Measurements from ENCODE around the gene FLT4. TPM values are rescaled to one million over a fixed set of nuclear protein-coding genes. Genes with fewer than 3 reads are reported as not detected.

Gene FLT4
- polyA plus RNA-seq, 1 donor, result 10.2 TPM

- H3K9me3 ChIP-seq (ENCODE audit: control insufficient read depth, low read depth, low read length), result no peaks in the 10 kb centered on the region
- no peaks in the 10 kb centered on the region for H3K4me1 ChIP-seq (ENCODE audit: control insufficient read depth, insufficient read depth, low read length)
- no peaks in the 10 kb centered on the region for H3K36me3 ChIP-seq (ENCODE audit: control insufficient read depth, insufficient read depth, low read length)
- no CpG with 5 or more reads among the region's 60 CpGs for whole genome bisulfite sequencing (ENCODE audit: insufficient coverage, low lambda C conversion rate)
- no peak within 1 kb of the TSS for H3K4me3 ChIP-seq (ENCODE audit: low read length)
- H3K27ac ChIP-seq (ENCODE audit: low read length), result no peak within 1 kb of the TSS
- DNase-seq, result no peak
- H3K27me3 ChIP-seq (ENCODE audit: control insufficient read depth, insufficient read depth, low read length), result peaks cover 65% of the 10 kb centered on the region
These were observed 58.0 kb downstream of the FLT4 start, which contains the start of gene SCGB3A1 for GRCh38 chr5:180591311-180591887. TSS of gene SCGB3A1 (minus strand) at chr5:180591499. CDS start at chr5:180591462, 37 bp downstream.

GRCh38 chr5:180590543-180591310 lies 58.7 kb downstream of the FLT4 start:
- peaks cover 65% of the 10 kb centered on the region for H3K27me3 ChIP-seq (ENCODE audit: control insufficient read depth, insufficient read depth, low read length)
- H3K9me3 ChIP-seq (ENCODE audit: control insufficient read depth, low read depth, low read length), result no peaks in the 10 kb centered on the region
- no peak for DNase-seq
- no peak overlapping the region for H3K27ac ChIP-seq (ENCODE audit: low read length)
- no CpG with 5 or more reads among the region's 63 CpGs for WGBS (ENCODE audit: insufficient coverage, low lambda C conversion rate)
- no peak overlapping the region for H3K4me3 ChIP-seq (ENCODE audit: low read length)
- no peaks in the 10 kb centered on the region for H3K4me1 ChIP-seq (ENCODE audit: control insufficient read depth, insufficient read depth, low read length)
- H3K36me3 ChIP-seq (ENCODE audit: control insufficient read depth, insufficient read depth, low read length), result no peaks in the 10 kb centered on the region

GRCh38 chr5:180589771-180590542 lies 59.4 kb downstream of the FLT4 start:
- no peak overlapping the region for H3K4me3 ChIP-seq (ENCODE audit: low read length)

GRCh38 chr5:180586870-180587269 lies 62.5 kb downstream of the FLT4 start:
- DNase-seq, result no peak
- WGBS (ENCODE audit: insufficient coverage, low lambda C conversion rate), result no CpG with 5 or more reads among the region's 10 CpGs
- H3K27me3 ChIP-seq (ENCODE audit: control insufficient read depth, insufficient read depth, low read length), result peaks cover 45% of the 10 kb centered on the region

More at GRCh38 chr5:180589771-180590542, 59.4 kb downstream of the FLT4 start:
- WGBS (ENCODE audit: insufficient coverage, low lambda C conversion rate), result no CpG with 5 or more reads among the region's 44 CpGs
- Histone ChIP-seq H3K4me1 (ENCODE audit: control insufficient read depth, insufficient read depth, low read length) (no peaks in the 10 kb centered on the region), H3K27me3 (ENCODE audit: control insufficient read depth, insufficient read depth, low read length) (peaks cover 65% of the 10 kb centered on the region), H3K36me3 (ENCODE audit: control insufficient read depth, insufficient read depth, low read length) (no peaks in the 10 kb centered on the region), H3K27ac (ENCODE audit: low read length) (no peak overlapping the region), H3K9me3 (ENCODE audit: control insufficient read depth, low read depth, low read length) (no peaks in the 10 kb centered on the region)
- no peak for DNase-seq

GRCh38 chr5:180586204-180586603 lies 63.2 kb downstream of the FLT4 start:
- no peak overlapping the region for H3K27ac ChIP-seq (ENCODE audit: low read length)
- no peaks in the 10 kb centered on the region for H3K4me1 ChIP-seq (ENCODE audit: control insufficient read depth, insufficient read depth, low read length)
- no peak for DNase-seq
- WGBS (ENCODE audit: insufficient coverage, low lambda C conversion rate), result 100% methylated on average over 1 of the region's 3 CpGs
- peaks cover 6% of the 10 kb centered on the region for H3K9me3 ChIP-seq (ENCODE audit: control insufficient read depth, low read depth, low read length)
- peaks cover 38% of the 10 kb centered on the region for H3K27me3 ChIP-seq (ENCODE audit: control insufficient read depth, insufficient read depth, low read length)
- no peaks in the 10 kb centered on the region for H3K36me3 ChIP-seq (ENCODE audit: control insufficient read depth, insufficient read depth, low read length)
- no peak overlapping the region for H3K4me3 ChIP-seq (ENCODE audit: low read length)

More at GRCh38 chr5:180586870-180587269, 62.5 kb downstream of the FLT4 start:
- Histone ChIP-seq H3K27ac (ENCODE audit: low read length) (no peak overlapping the region), H3K4me1 (ENCODE audit: control insufficient read depth, insufficient read depth, low read length) (no peaks in the 10 kb centered on the region), H3K9me3 (ENCODE audit: control insufficient read depth, low read depth, low read length) (peaks cover 6% of the 10 kb centered on the region), H3K36me3 (ENCODE audit: control insufficient read depth, insufficient read depth, low read length) (no peaks in the 10 kb centered on the region), H3K4me3 (ENCODE audit: low read length) (no peak overlapping the region)

GRCh38 chr5:180583738-180584137 lies 65.7 kb downstream of the FLT4 start:
- H3K4me1 ChIP-seq (ENCODE audit: control insufficient read depth, insufficient read depth, low read length), result no peaks in the 10 kb centered on the region
- no peak for DNase-seq
- no peak overlapping the region for H3K27ac ChIP-seq (ENCODE audit: low read length)
- peaks cover 16% of the 10 kb centered on the region for H3K27me3 ChIP-seq (ENCODE audit: control insufficient read depth, insufficient read depth, low read length)
- peaks cover 6% of the 10 kb centered on the region for H3K9me3 ChIP-seq (ENCODE audit: control insufficient read depth, low read depth, low read length)
- no peak overlapping the region for H3K4me3 ChIP-seq (ENCODE audit: low read length)
- H3K36me3 ChIP-seq (ENCODE audit: control insufficient read depth, insufficient read depth, low read length), result no peaks in the 10 kb centered on the region
- no CpG with 5 or more reads among the region's 2 CpGs for WGBS (ENCODE audit: insufficient coverage, low lambda C conversion rate)

- peaks cover 6% of the 10 kb centered on the region for H3K9me3 ChIP-seq (ENCODE audit: control insufficient read depth, low read depth, low read length)
- no peak overlapping the region for H3K4me3 ChIP-seq (ENCODE audit: low read length)
- no peak overlapping the region for H3K27ac ChIP-seq (ENCODE audit: low read length)
- H3K27me3 ChIP-seq (ENCODE audit: control insufficient read depth, insufficient read depth, low read length), result no peaks in the 10 kb centered on the region
- H3K4me1 ChIP-seq (ENCODE audit: control insufficient read depth, insufficient read depth, low read length), result no peaks in the 10 kb centered on the region
- 100% methylated on average over 1 of the region's 6 CpGs for WGBS (ENCODE audit: insufficient coverage, low lambda C conversion rate)
- peaks cover 12% of the 10 kb centered on the region for H3K36me3 ChIP-seq (ENCODE audit: control insufficient read depth, insufficient read depth, low read length)
- no peak for DNase-seq
These were observed 68.7 kb downstream of the FLT4 start for GRCh38 chr5:180580681-180581080.

- H3K36me3 ChIP-seq (ENCODE audit: control insufficient read depth, insufficient read depth, low read length), result peaks cover 41% of the 10 kb centered on the region
- no peak for DNase-seq
- WGBS (ENCODE audit: insufficient coverage, low lambda C conversion rate), result 100% methylated on average over 1 of the region's 2 CpGs
- no peak overlapping the region for H3K4me3 ChIP-seq (ENCODE audit: low read length)
- no peak overlapping the region for H3K27ac ChIP-seq (ENCODE audit: low read length)
- H3K9me3 ChIP-seq (ENCODE audit: control insufficient read depth, low read depth, low read length), result no peaks in the 10 kb centered on the region
- H3K27me3 ChIP-seq (ENCODE audit: control insufficient read depth, insufficient read depth, low read length), result no peaks in the 10 kb centered on the region
- H3K4me1 ChIP-seq (ENCODE audit: control insufficient read depth, insufficient read depth, low read length), result no peaks in the 10 kb centered on the region
These were observed 73.8 kb downstream of the FLT4 start for GRCh38 chr5:180575571-180575970.

GRCh38 chr5:180568914-180569313 lies 80.5 kb downstream of the FLT4 start:
- Histone ChIP-seq H3K27me3 (ENCODE audit: control insufficient read depth, insufficient read depth, low read length) (no peaks in the 10 kb centered on the region), H3K36me3 (ENCODE audit: control insufficient read depth, insufficient read depth, low read length) (peaks cover 70% of the 10 kb centered on the region), H3K4me3 (ENCODE audit: low read length) (no peak overlapping the region), H3K4me1 (ENCODE audit: control insufficient read depth, insufficient read depth, low read length) (no peaks in the 10 kb centered on the region), H3K9me3 (ENCODE audit: control insufficient read depth, low read depth, low read length) (no peaks in the 10 kb centered on the region), H3K27ac (ENCODE audit: low read length) (no peak overlapping the region)
- no peak for DNase-seq
- no CpG with 5 or more reads among the region's 8 CpGs for WGBS (ENCODE audit: insufficient coverage, low lambda C conversion rate)

GRCh38 chr5:180563994-180564393 lies 85.4 kb downstream of the FLT4 start:
- Histone ChIP-seq H3K27me3 (ENCODE audit: control insufficient read depth, insufficient read depth, low read length) (no peaks in the 10 kb centered on the region), H3K36me3 (ENCODE audit: control insufficient read depth, insufficient read depth, low read length) (peaks cover 47% of the 10 kb centered on the region), H3K27ac (ENCODE audit: low read length) (no peak overlapping the region), H3K4me1 (ENCODE audit: control insufficient read depth, insufficient read depth, low read length) (no peaks in the 10 kb centered on the region), H3K4me3 (ENCODE audit: low read length) (no peak overlapping the region), H3K9me3 (ENCODE audit: control insufficient read depth, low read depth, low read length) (no peaks in the 10 kb centered on the region)
- no CpG with 5 or more reads among the region's 3 CpGs for WGBS (ENCODE audit: insufficient coverage, low lambda C conversion rate)
- DNase-seq, result no peak
